SU-DHL-6 (cell line): Measurements from ENCODE around the gene MARCKSL1.
"Not testable (repeated sequence)": the region's sequence is repeated elsewhere in the genome, so short reads cannot be mapped to it uniquely, and the experiment has no call there.

Experiments used
- H2AFZ ChIP-seq: fragments of 200-600 bp; sonication (generic); 2 replicates; pipeline ENCODE4 v1.6.1; 2014; ENCODE audit warnings: low read depth, mild to moderate bottlenecking, moderate library complexity, mixed read lengths, antibody characterized with exemption, low read length; ENCODE audit not compliant: severe bottlenecking
- H3F3A ChIP-seq: fragments of 200-600 bp; shearing (Covaris generic); 2 replicates; pipeline ENCODE4 v1.6.0; 2016; ENCODE audit warnings: antibody characterized with exemption, mild to moderate bottlenecking; ENCODE audit not compliant: insufficient read depth
- H3K27ac ChIP-seq: fragments of 200-600 bp; sonication (generic); 2 replicates; pipeline ENCODE4 v1.5.1; 2016; ENCODE audit warnings: low read depth, mild to moderate bottlenecking, low read length, moderate library complexity, mixed read lengths
- H3K27me3 ChIP-seq: fragments of 200-600 bp; sonication (generic), shearing (Covaris generic); 2 replicates; pipeline ENCODE4 v1.6.0; 2014; ENCODE audit warnings: mild to moderate bottlenecking, low read length
- H3K36me3 ChIP-seq: fragments of 200-600 bp; sonication (generic); 2 replicates; pipeline ENCODE4 v1.6.1; 2014; ENCODE audit warnings: mild to moderate bottlenecking, low read length, mixed read lengths
- H3K4me2 ChIP-seq: fragments of 300-600, 200-600 bp; shearing (Covaris generic), sonication (generic); 2 replicates; pipeline ENCODE4 v1.6.0; 2014; ENCODE audit warnings: low read length, low read depth, mild to moderate bottlenecking; ENCODE audit not compliant: poor library complexity, severe bottlenecking
- H3K4me3 ChIP-seq: fragments of 200-600 bp; sonication (generic); 2 replicates; pipeline ENCODE4 v1.5.1; 2014; ENCODE audit warnings: antibody characterized with exemption, low read length, mild to moderate bottlenecking, mixed read lengths; ENCODE audit not compliant: insufficient read depth, poor library complexity, severe bottlenecking
- H3K79me2 ChIP-seq: fragments of 200-600 bp; sonication (generic); 2 replicates; pipeline ENCODE4 v1.6.1; 2014; ENCODE audit warnings: mild to moderate bottlenecking, low read length, moderate library complexity; ENCODE audit not compliant: insufficient read depth
- H3K9ac ChIP-seq: fragments of 200-600 bp; sonication (generic); 2 replicates; pipeline ENCODE4 v1.7.0; 2014; ENCODE audit warnings: mild to moderate bottlenecking, low read length
- H3K9me2 ChIP-seq: fragments of 200-600 bp; sonication (generic); replicated peaks from 2 replicates; pipeline ENCODE4 v1.6.1; 2014; ENCODE audit warnings: low read length; ENCODE audit not compliant: insufficient read depth
- H3K9me3 ChIP-seq: fragments of 200-600 bp; sonication (generic); 2 replicates; pipeline ENCODE4 v1.6.1; 2014; ENCODE audit warnings: low read length, mixed read lengths; ENCODE audit not compliant: insufficient read depth
- H4K20me1 ChIP-seq: fragments of 200-600 bp; sonication (generic); 2 replicates; pipeline ENCODE4 v1.6.1; 2014; ENCODE audit warnings: low read depth, mild to moderate bottlenecking, antibody characterized with exemption, low read length, moderate library complexity, mixed read lengths
- CTCF ChIP-seq: fragments of 200-600 bp; sonication (generic); IDR thresholded peaks from one replicate; pipeline ENCODE4 v1.5.1; 2017; ENCODE audit warnings: antibody characterized with exemption, mild to moderate bottlenecking, low read length, moderate library complexity; ENCODE audit not compliant: insufficient read depth, poor library complexity, severe bottlenecking
- EZH2phosphoT487 ChIP-seq: fragments of 200-600 bp; sonication (generic), shearing (Covaris generic); conservative IDR thresholded peaks from 2 replicates; pipeline ENCODE4 v1.6.1; 2018; ENCODE audit warnings: mild to moderate bottlenecking, antibody characterized with exemption, low read length, moderate library complexity, mixed read lengths

MARCKSL1 gene

GRCh38 chr1:32286763-32287162 lies 49.3 kb downstream of the MARCKSL1 start:
- Histone ChIP-seq H3K4me2 (no peak overlapping the region), H3K27ac (no peak overlapping the region), H3F3A (peaks cover 28% of the 10 kb centered on the region), H4K20me1 (no peaks in the 10 kb centered on the region), H3K4me3 (no peak overlapping the region), H3K9me2 (no peaks in the 10 kb centered on the region), H3K9ac (no peak overlapping the region), H3K36me3 (peaks cover 6% of the 10 kb centered on the region; the same call in 1 of the 2 replicates), H3K79me2 (no peaks in the 10 kb centered on the region), H3K9me3 (no peaks in the 10 kb centered on the region), H3K27me3 (no peaks in the 10 kb centered on the region), H2AFZ (no peak overlapping the region)
- no peak for TF ChIP-seq CTCF
- TF ChIP-seq EZH2phosphoT487, result no peak

DNA sequence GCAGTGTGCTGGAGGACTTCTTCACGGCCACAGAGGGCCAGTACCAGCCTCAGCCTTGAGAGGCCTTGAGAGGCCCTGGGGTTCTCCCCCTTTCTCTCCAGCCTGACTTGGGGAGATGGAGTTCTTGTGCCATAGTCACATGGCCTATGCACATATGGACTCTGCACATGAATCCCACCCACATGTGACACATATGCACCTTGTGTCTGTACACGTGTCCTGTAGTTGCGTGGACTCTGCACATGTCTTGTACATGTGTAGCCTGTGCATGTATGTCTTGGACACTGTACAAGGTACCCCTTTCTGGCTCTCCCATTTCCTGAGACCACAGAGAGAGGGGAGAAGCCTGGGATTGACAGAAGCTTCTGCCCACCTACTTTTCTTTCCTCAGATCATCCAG lies 50.4 kb downstream of the MARCKSL1 start:
- H3K27me3 ChIP-seq, result no peaks in the 10 kb centered on the region
- no peak overlapping the region for H3K4me3 ChIP-seq
- H3K36me3 ChIP-seq, result peaks cover 6% of the 10 kb centered on the region; the same call in 1 of the 2 replicates

GRCh38 chr1:32284777-32285176 lies 51.3 kb downstream of the MARCKSL1 start:
- H3K4me3 ChIP-seq, H3K36me3 ChIP-seq, H3K4me2 ChIP-seq, H3K9me3 ChIP-seq, H3K79me2 ChIP-seq, H4K20me1 ChIP-seq, H3K27me3 ChIP-seq, H3K9ac ChIP-seq, H3K9me2 ChIP-seq, H2AFZ ChIP-seq, H3K27ac ChIP-seq: not testable (repeated sequence)
- peaks cover 12% of the 10 kb centered on the region for H3F3A ChIP-seq

More for the DNA sequence above, 50.4 kb downstream of the MARCKSL1 start:
- H3K79me2 ChIP-seq, result no peaks in the 10 kb centered on the region
- H3K9me3 ChIP-seq, result no peaks in the 10 kb centered on the region
- no peak overlapping the region for H3K4me2 ChIP-seq
- peaks cover 20% of the 10 kb centered on the region for H3F3A ChIP-seq
- no peak overlapping the region for H3K27ac ChIP-seq
- TF ChIP-seq EZH2phosphoT487, result no peak
- no peak for TF ChIP-seq CTCF
- H3K9ac ChIP-seq, result no peak overlapping the region
- H4K20me1 ChIP-seq, result no peaks in the 10 kb centered on the region
- no peak overlapping the region for H2AFZ ChIP-seq
- H3K9me2 ChIP-seq, result no peaks in the 10 kb centered on the region
